Colonic mucosa (tissue), 4 donors: Measurements from ENCODE around the gene MTCL1. TPM values are rescaled to one million over a fixed set of nuclear protein-coding genes. Genes with fewer than 3 reads are reported as not detected.

Experiments
- DNase-seq: peaks from one replicate; pipeline ENCODE4 v3.0.0-alpha.2; 2020
- H3K27ac ChIP-seq: fragments of 200-600 bp; one replicate; pipeline ENCODE4 v1.8.0; 2021
- H3K27me3 ChIP-seq: fragments of 200-600 bp; one replicate; pipeline ENCODE4 v1.8.0; 2021
- H3K36me3 ChIP-seq: fragments of 200-600 bp; one replicate; pipeline ENCODE4 v1.8.0; 2021
- H3K4me1 ChIP-seq: fragments of 200-600 bp; one replicate; pipeline ENCODE4 v1.8.0; 2021; ENCODE audit warnings: mild to moderate bottlenecking
- H3K4me3 ChIP-seq: fragments of 200-600 bp; one replicate; pipeline ENCODE4 v1.8.0; 2021
- H3K9ac ChIP-seq, 2 donors: one replicate each; pipeline ENCODE4 v1.7.0; 2013; ENCODE audit warnings: control low read depth in 2 of 2, low read depth in 2 of 2, low read length in 2 of 2
- H3K9me3 ChIP-seq: fragments of 200-600 bp; one replicate; pipeline ENCODE4 v1.8.0; 2021
- intact Hi-C: fragments of 100-400 bp; cut with DNase I; formaldehyde crosslinking; loops from one replicate; pipeline ENCODE4 v1.14.1; 2022
- total RNA-seq, 2 donors: library from RNA; stranded (reverse); fragmentation: NEBNext Ultra II Directional in 1 of 2; extraction: Animal tissue kit (Norgen Biotek cat#: 25700) in 1 of 2; gene quantifications; one replicate each; pipeline ENCODE4 v1.2.1, GENCODE V29; 2021
- TF ChIP-seq, protein P1 (sequence below): fragments of 200-600 bp; IDR thresholded peaks from one replicate; pipeline ENCODE4 v1.8.0; 2022; ENCODE audit warnings: antibody characterized with exemption, mild to moderate bottlenecking
- donor health status: healthy.
- donor health status: DM: no; HTN: no; CAD: no.
- donor health status: DM: no; HTN: no; CAD: no.

The MTCL1 gene
- total RNA-seq, 2 donors from 2014 or later: 2.3 to 20.8 TPM

GRCh38 chr18:8856769-8857393, 151.5 kb downstream of the MTCL1 start:
- H3K4me1 ChIP-seq: no peaks in the 10 kb centered on the region
- H3K9me3 ChIP-seq: no peaks in the 10 kb centered on the region
- no peaks in the 10 kb centered on the region for H3K36me3 ChIP-seq
- H3K4me3 ChIP-seq: no peak overlapping the region
- H3K27me3 ChIP-seq: no peaks in the 10 kb centered on the region
- TF ChIP-seq, protein P1, sequence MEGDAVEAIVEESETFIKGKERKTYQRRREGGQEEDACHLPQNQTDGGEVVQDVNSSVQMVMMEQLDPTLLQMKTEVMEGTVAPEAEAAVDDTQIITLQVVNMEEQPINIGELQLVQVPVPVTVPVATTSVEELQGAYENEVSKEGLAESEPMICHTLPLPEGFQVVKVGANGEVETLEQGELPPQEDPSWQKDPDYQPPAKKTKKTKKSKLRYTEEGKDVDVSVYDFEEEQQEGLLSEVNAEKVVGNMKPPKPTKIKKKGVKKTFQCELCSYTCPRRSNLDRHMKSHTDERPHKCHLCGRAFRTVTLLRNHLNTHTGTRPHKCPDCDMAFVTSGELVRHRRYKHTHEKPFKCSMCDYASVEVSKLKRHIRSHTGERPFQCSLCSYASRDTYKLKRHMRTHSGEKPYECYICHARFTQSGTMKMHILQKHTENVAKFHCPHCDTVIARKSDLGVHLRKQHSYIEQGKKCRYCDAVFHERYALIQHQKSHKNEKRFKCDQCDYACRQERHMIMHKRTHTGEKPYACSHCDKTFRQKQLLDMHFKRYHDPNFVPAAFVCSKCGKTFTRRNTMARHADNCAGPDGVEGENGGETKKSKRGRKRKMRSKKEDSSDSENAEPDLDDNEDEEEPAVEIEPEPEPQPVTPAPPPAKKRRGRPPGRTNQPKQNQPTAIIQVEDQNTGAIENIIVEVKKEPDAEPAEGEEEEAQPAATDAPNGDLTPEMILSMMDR: no peak
- no peak for DNase-seq
- no peak overlapping the region for H3K27ac ChIP-seq
- intact Hi-C loops: no loop called here
- no peak overlapping the region for H3K9ac ChIP-seq

DNA sequence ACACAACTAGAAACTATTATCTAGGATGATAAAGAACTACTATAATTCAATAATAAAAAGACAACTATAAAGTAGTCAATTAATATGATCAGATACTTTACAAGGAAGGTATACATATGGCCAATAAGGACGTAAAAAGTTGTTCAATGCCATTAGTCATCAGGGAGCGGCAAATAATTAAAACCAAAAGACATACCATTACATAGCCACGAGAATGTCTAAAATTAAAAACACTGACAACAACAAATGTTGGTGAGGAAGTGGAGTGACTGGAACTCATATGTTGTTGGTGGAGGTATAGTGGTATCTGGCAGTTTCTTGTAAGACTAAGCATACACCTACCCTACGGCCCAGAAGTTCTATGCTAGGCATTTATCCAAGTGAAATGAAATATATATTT, 152.4 kb downstream of the MTCL1 start:
- no peak overlapping the region for H3K9ac ChIP-seq
- no peaks in the 10 kb centered on the region for H3K9me3 ChIP-seq
- no peak overlapping the region for H3K27ac ChIP-seq
- H3K27me3 ChIP-seq: no peaks in the 10 kb centered on the region
- intact Hi-C loops: no loop called here
- TF ChIP-seq, protein P1: no peak
- H3K4me1 ChIP-seq: no peaks in the 10 kb centered on the region
- H3K4me3 ChIP-seq: no peak overlapping the region
- no peaks in the 10 kb centered on the region for H3K36me3 ChIP-seq
- no peak for DNase-seq

DNA sequence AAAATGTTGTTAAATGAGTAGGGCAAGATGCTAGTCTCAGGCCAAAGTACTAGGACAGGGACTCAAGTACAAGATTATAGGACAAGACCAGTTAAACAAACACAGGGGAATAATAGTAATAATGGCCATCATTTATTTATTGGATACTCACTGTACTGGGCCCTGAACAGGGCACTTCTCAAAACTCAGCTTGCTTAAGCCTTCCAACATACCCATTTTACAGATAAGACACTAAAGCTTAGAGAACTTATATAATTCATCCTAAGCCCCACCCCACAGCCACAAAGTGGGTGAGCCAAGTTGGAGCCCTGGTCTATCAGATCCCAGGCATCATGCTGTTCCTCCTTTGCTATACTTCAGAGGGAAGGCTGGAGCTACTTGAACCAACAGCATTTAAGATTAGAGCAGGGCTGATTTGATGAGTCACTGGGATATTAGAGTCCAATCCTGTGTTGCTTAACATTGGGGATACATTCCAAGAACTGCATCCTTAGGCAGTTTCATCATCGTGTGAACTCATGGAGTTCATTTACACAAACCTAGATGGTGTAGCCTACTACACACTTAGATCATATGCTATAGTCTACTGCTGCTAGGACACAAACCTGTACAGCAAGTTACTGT, 153.6 kb downstream of the MTCL1 start:
- no peaks in the 10 kb centered on the region for H3K36me3 ChIP-seq
- no peak overlapping the region for H3K4me3 ChIP-seq
- H3K9me3 ChIP-seq: no peaks in the 10 kb centered on the region
- H3K27ac ChIP-seq: no peak overlapping the region
- no peaks in the 10 kb centered on the region for H3K4me1 ChIP-seq
- H3K9ac ChIP-seq: no peak overlapping the region
- no peak for DNase-seq
- H3K27me3 ChIP-seq: no peaks in the 10 kb centered on the region
- intact Hi-C loops: no loop called here
- TF ChIP-seq, protein P1: no peak

GRCh38 chr18:8860845-8861642, 155.7 kb downstream of the MTCL1 start:
- no peak for DNase-seq
- H3K27me3 ChIP-seq: no peaks in the 10 kb centered on the region
- intact Hi-C loops: no loop called here
- H3K27ac ChIP-seq: no peak overlapping the region
- no peaks in the 10 kb centered on the region for H3K9me3 ChIP-seq
- H3K4me1 ChIP-seq: no peaks in the 10 kb centered on the region
- TF ChIP-seq, protein P1: no peak
- no peak overlapping the region for H3K4me3 ChIP-seq
- no peak overlapping the region for H3K9ac ChIP-seq
- H3K36me3 ChIP-seq: no peaks in the 10 kb centered on the region

- no peak overlapping the region for H3K9ac ChIP-seq
- H3K27me3 ChIP-seq: no peaks in the 10 kb centered on the region
- intact Hi-C loops: no loop called here
- no peak overlapping the region for H3K4me3 ChIP-seq
- no peaks in the 10 kb centered on the region for H3K36me3 ChIP-seq
- DNase-seq: no peak
- no peak overlapping the region for H3K27ac ChIP-seq
- no peaks in the 10 kb centered on the region for H3K4me1 ChIP-seq
- TF ChIP-seq, protein P1: no peak
- no peaks in the 10 kb centered on the region for H3K9me3 ChIP-seq
These were observed 158.1 kb downstream of the MTCL1 start for GRCh38 chr18:8863427-8863826.
